ENCODE results near the gene LTC4S.

Gene LTC4S

GRCh38 chr5:179795049-179795862 is 1.5 kb downstream of the LTC4S start:
- DNase-seq (ENCODE audit: low read depth in 2 of 2), result no peak

GRCh38 chr5:179795863-179796833 is 2.4 kb downstream of the LTC4S start:
- DNase-seq (ENCODE audit: low read depth in 2 of 2), result peak in 1 of 2 donors; percentile 51

- DNase-seq (ENCODE audit: low read depth in 2 of 2), result no peak
These were observed 3.3 kb downstream of the LTC4S start for GRCh38 chr5:179796877-179797608.

GRCh38 chr5:179797741-179798140 is 4.0 kb downstream of the LTC4S start:
- no peak for DNase-seq (ENCODE audit: low read depth in 2 of 2)

- DNase-seq (ENCODE audit: low read depth in 2 of 2), result no peak
These were observed 4.5 kb downstream of the LTC4S start for GRCh38 chr5:179798144-179798770.

GRCh38 chr5:179798771-179799643 is 5.2 kb downstream of the LTC4S start:
- DNase-seq (ENCODE audit: low read depth in 2 of 2), result no peak

- DNase-seq (ENCODE audit: low read depth in 2 of 2), result no peak
These were observed 5.8 kb downstream of the LTC4S start for GRCh38 chr5:179799644-179799973.

- DNase-seq (ENCODE audit: low read depth in 2 of 2), result no peak
These were observed 6.4 kb downstream of the LTC4S start for GRCh38 chr5:179800071-179800695.

GRCh38 chr5:179800696-179801201 is 7.0 kb downstream of the LTC4S start:
- DNase-seq (ENCODE audit: low read depth in 2 of 2), result no peak

- DNase-seq (ENCODE audit: low read depth in 2 of 2), result peak; percentile 67 to 84
These were observed 7.8 kb downstream of the LTC4S start for GRCh38 chr5:179801304-179802206.

- no peak for DNase-seq (ENCODE audit: low read depth in 2 of 2)
These were observed 8.6 kb downstream of the LTC4S start for GRCh38 chr5:179802207-179802883.

GRCh38 chr5:179802950-179803562 is 9.3 kb downstream of the LTC4S start:
- no peak for DNase-seq (ENCODE audit: low read depth in 2 of 2)

GRCh38 chr5:179803651-179804554 is 10.1 kb downstream of the LTC4S start:
- peak in 1 of 2 donors; percentile 59 for DNase-seq (ENCODE audit: low read depth in 2 of 2)

GRCh38 chr5:179804555-179804947 is 10.8 kb downstream of the LTC4S start:
- no peak for DNase-seq (ENCODE audit: low read depth in 2 of 2)

- DNase-seq (ENCODE audit: low read depth in 2 of 2), result no peak
These were observed 11.3 kb downstream of the LTC4S start for GRCh38 chr5:179805070-179805528.

- DNase-seq (ENCODE audit: low read depth in 2 of 2), result no peak
These were observed 11.9 kb downstream of the LTC4S start for GRCh38 chr5:179805529-179806249.

Data from stimulated activated CD4-positive, alpha-beta T cell treated with anti-CD3 and anti-CD28 coated beads, Interleukin-15, amount 100 ng/mL, for 48 hours (primary cell).